ENCODE measurements around the gene SRBD1. TPM values are rescaled to one million over a fixed set of nuclear protein-coding genes. Genes with fewer than 3 reads are reported as not detected.

SRBD1 gene
- total RNA-seq, 1 experiment from 2014 or later, result 19.8 TPM

DNA sequence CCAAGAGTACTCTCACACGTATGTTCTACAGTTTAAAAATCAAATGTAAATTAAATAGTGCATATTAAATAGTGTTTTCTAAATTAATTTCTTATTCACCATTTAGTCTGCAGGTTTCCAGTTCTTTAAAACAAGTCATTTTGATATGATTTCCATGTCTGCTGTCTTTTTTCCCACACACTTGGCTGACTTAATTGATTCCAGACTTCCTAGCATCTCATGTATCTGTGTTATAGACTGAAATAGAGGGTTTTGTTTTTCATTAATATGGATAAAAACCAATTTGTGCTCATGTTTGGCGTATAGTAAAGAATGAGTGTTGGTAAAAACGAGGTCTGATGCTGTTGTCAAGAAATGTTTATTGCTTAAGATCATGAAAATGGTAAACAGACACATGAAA is 104.3 kb downstream of the SRBD1 start:
- Histone ChIP-seq H3F3A (ENCODE audit: low read length, unreplicated experiment) (no peaks in the 10 kb centered on the region), H3K4me1 (ENCODE audit: insufficient read depth, low read length) (no peaks in the 10 kb centered on the region), H3K79me2 (ENCODE audit: low read length) (no peaks in the 10 kb centered on the region), H3K9me3 (ENCODE audit: low read length) (no peaks in the 10 kb centered on the region), H3K9ac (ENCODE audit: low read length) (no peak overlapping the region), H3K9me2 (replicated peaks; ENCODE audit: low read length) (no peaks in the 10 kb centered on the region), H3K27me3 (ENCODE audit: low read length) (no peaks in the 10 kb centered on the region), H3K27ac (ENCODE audit: low read length) (no peak overlapping the region), H4K20me1 (ENCODE audit: low read length) (no peaks in the 10 kb centered on the region), H3K4me3 (ENCODE audit: low read length) (no peak overlapping the region), H3K36me3 (ENCODE audit: low read depth, low read length) (no peaks in the 10 kb centered on the region), H3K4me2 (ENCODE audit: low read length) (no peak overlapping the region), H2AFZ (ENCODE audit: low read length) (no peak overlapping the region)
- CTCF ChIA-PET, result no interaction called here
- DNase-seq, result no peak
- ATAC-seq, result no peak
- BruUV-seq (replicated peaks), result no TSS peak
- intact Hi-C loops (cut with micrococcal nuclease), result no loop called here
- TF ChIP-seq, protein P1, sequence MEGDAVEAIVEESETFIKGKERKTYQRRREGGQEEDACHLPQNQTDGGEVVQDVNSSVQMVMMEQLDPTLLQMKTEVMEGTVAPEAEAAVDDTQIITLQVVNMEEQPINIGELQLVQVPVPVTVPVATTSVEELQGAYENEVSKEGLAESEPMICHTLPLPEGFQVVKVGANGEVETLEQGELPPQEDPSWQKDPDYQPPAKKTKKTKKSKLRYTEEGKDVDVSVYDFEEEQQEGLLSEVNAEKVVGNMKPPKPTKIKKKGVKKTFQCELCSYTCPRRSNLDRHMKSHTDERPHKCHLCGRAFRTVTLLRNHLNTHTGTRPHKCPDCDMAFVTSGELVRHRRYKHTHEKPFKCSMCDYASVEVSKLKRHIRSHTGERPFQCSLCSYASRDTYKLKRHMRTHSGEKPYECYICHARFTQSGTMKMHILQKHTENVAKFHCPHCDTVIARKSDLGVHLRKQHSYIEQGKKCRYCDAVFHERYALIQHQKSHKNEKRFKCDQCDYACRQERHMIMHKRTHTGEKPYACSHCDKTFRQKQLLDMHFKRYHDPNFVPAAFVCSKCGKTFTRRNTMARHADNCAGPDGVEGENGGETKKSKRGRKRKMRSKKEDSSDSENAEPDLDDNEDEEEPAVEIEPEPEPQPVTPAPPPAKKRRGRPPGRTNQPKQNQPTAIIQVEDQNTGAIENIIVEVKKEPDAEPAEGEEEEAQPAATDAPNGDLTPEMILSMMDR (conservative IDR thresholded peaks at IDR 0.05; ENCODE audit: low read depth, low read length), result no peak
- TF ChIP-seq EZH2 (IDR thresholded peaks at IDR 0.05; ENCODE audit: low read length, unreplicated experiment) (no peak), EZH2phosphoT487 (IDR thresholded peaks at IDR 0.05; ENCODE audit: borderline replicate concordance, low read length) (no peak)
- POLR2A ChIA-PET (ENCODE audit: unreplicated experiment), result no interaction called here

DNA sequence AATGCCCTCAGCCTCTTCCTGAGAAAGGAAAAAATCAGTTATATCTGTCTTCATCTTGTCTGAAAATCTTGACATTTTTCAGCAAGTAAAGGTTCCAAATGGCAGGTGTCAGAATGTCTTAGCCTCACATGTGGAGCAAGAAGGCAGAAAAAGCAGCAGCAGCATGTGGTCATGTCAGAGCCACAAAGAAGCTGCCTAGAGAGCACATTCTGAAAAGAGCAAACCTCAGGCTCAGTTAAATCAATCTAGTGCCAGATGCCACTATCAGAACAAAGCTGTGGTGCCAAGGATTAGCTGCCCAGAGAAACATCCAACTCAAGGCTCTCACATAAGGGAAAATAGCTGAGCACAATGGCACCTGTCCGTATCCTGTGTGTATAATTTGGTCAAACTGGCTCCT is 105.9 kb downstream of the SRBD1 start:
- POLR2A ChIA-PET (ENCODE audit: unreplicated experiment), result no interaction called here
- no peak overlapping the region for H3K4me2 ChIP-seq (ENCODE audit: low read length)
- 0 out of 2 replicates have a peak, but pooled peaks cover 2% of the 10 kb centered on the region for H3K36me3 ChIP-seq (ENCODE audit: low read depth, low read length)
- H3K79me2 ChIP-seq (ENCODE audit: low read length), result no peaks in the 10 kb centered on the region
- H3F3A ChIP-seq (ENCODE audit: low read length, unreplicated experiment), result no peaks in the 10 kb centered on the region
- TF ChIP-seq EZH2phosphoT487 (IDR thresholded peaks at IDR 0.05; ENCODE audit: borderline replicate concordance, low read length) (no peak), EZH2 (IDR thresholded peaks at IDR 0.05; ENCODE audit: low read length, unreplicated experiment) (no peak)
- TF ChIP-seq, protein P1 (conservative IDR thresholded peaks at IDR 0.05; ENCODE audit: low read depth, low read length), result no peak
- no peak overlapping the region for H3K9ac ChIP-seq (ENCODE audit: low read length)
- no peaks in the 10 kb centered on the region for H4K20me1 ChIP-seq (ENCODE audit: low read length)
- H3K27ac ChIP-seq (ENCODE audit: low read length), result no peak overlapping the region
- no peak for ATAC-seq
- H3K9me3 ChIP-seq (ENCODE audit: low read length), result no peaks in the 10 kb centered on the region
- H3K27me3 ChIP-seq (ENCODE audit: low read length), result no peaks in the 10 kb centered on the region
- H3K4me1 ChIP-seq (ENCODE audit: insufficient read depth, low read length), result no peaks in the 10 kb centered on the region
- intact Hi-C loops (cut with micrococcal nuclease), result no loop called here
- no peaks in the 10 kb centered on the region for H3K9me2 ChIP-seq (replicated peaks; ENCODE audit: low read length)
- no peak for DNase-seq
- H2AFZ ChIP-seq (ENCODE audit: low read length), result no peak overlapping the region
- CTCF ChIA-PET, result no interaction called here
- no TSS peak for BruUV-seq (replicated peaks)
- H3K4me3 ChIP-seq (ENCODE audit: low read length), result no peak overlapping the region

DNA sequence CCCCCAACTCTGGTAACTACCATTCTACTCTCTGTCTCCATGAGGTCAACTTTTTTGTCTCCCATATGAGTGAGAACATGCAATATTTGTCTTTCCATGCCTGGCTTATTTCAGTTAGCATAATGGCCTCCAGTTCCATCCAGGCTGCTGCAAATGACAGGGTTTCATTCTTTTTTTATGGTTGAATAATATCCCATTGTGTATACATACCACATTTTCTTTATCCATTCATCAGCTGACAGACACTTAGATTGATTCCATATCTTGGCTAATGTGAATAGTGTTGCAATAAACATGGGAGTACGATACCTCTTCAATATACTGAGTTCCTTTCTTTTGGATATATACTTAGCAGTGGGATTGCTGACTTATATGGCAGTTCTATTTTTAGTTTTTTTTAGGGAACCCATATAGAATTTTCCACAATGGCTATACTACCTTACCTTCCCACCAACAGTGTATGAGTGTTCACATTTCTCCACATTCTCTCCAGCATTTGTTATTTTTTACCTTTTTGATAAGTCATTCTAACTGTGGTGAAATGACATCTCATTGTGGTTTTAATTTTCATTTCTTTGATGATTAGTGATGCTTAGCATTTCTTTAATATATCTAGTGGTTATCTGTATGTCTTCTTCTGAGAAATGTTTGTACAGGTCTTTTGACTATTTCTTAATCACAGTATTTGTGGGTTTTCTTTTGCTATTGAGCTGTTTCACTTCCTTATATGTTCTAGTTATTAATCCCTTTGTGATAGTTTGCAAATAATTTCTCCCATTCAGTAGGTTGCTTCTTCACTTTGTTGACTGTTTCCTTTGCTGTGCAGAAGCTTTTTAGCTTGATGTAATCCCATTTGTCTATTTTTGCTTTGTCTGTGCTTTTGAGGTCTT is 112.2 kb downstream of the SRBD1 start:
- H3K79me2 ChIP-seq (ENCODE audit: low read length), result no peaks in the 10 kb centered on the region
- intact Hi-C loops (cut with micrococcal nuclease), result no loop called here
- no peaks in the 10 kb centered on the region for H3K27me3 ChIP-seq (ENCODE audit: low read length)
- no peaks in the 10 kb centered on the region for H3F3A ChIP-seq (ENCODE audit: low read length, unreplicated experiment)
- ChIA-PET POLR2A (ENCODE audit: unreplicated experiment) (no interaction called here), CTCF (no interaction called here)
- no peaks in the 10 kb centered on the region for H3K9me3 ChIP-seq (ENCODE audit: low read length)
- no peak for DNase-seq
- no peak overlapping the region for H3K9ac ChIP-seq (ENCODE audit: low read length)
- no peaks in the 10 kb centered on the region for H4K20me1 ChIP-seq (ENCODE audit: low read length)
- H3K36me3 ChIP-seq (ENCODE audit: low read depth, low read length), result 0 out of 2 replicates have a peak, but pooled peaks cover 2% of the 10 kb centered on the region
- no peak for ATAC-seq
- H2AFZ ChIP-seq (ENCODE audit: low read length), result no peak overlapping the region
- no peak overlapping the region for H3K27ac ChIP-seq (ENCODE audit: low read length)
- no peaks in the 10 kb centered on the region for H3K9me2 ChIP-seq (replicated peaks; ENCODE audit: low read length)
- no TSS peak for BruUV-seq (replicated peaks)
- TF ChIP-seq EZH2phosphoT487 (IDR thresholded peaks at IDR 0.05; ENCODE audit: borderline replicate concordance, low read length) (no peak), EZH2 (IDR thresholded peaks at IDR 0.05; ENCODE audit: low read length, unreplicated experiment) (no peak)
- TF ChIP-seq, protein P1 (conservative IDR thresholded peaks at IDR 0.05; ENCODE audit: low read depth, low read length), result no peak
- peaks cover 5% of the 10 kb centered on the region for H3K4me1 ChIP-seq (ENCODE audit: insufficient read depth, low read length)
- no peak overlapping the region for H3K4me3 ChIP-seq (ENCODE audit: low read length)
- no peak overlapping the region for H3K4me2 ChIP-seq (ENCODE audit: low read length)

Data from PC-3 (cell line).